Measurements from ENCODE around the gene CADM2. TPM values are rescaled to one million over a fixed set of nuclear protein-coding genes. Genes with fewer than 3 reads are reported as not detected.

The CADM2 gene
- total and polyA plus RNA-seq, 2 experiments from 2014 or later: 13.3 to 47.5 TPM

GRCh38 chr3:85481411-85482212 is 522.8 kb downstream of the CADM2 start:
- Histone ChIP-seq H3K36me3 (ENCODE audit: insufficient read depth) (no peaks in the 10 kb centered on the region), H4K20me1 (replicated peaks; ENCODE audit: insufficient read depth) (no peaks in the 10 kb centered on the region), H3K9me2 (ENCODE audit: insufficient read depth) (no peaks in the 10 kb centered on the region), H3K4me3 (no peak overlapping the region), H3K4me1 (ENCODE audit: insufficient read depth) (no peaks in the 10 kb centered on the region), H3F3A (replicated peaks; ENCODE audit: low read depth) (no peaks in the 10 kb centered on the region), H3K27ac (ENCODE audit: low read depth) (no peak overlapping the region), H3K79me2 (replicated peaks; ENCODE audit: insufficient read depth) (no peaks in the 10 kb centered on the region), H3K27me3 (ENCODE audit: insufficient read depth) (no peaks in the 10 kb centered on the region), H2AFZ (no peak overlapping the region), H3K4me2 (no peak overlapping the region)
- no peak for DNase-seq (ENCODE audit: low spot score)
- H3K27me3 Mint-ChIP-seq (ENCODE audit: insufficient read depth, low read depth, poor library complexity): no peaks in the 10 kb centered on the region
- TF ChIP-seq CREB1 (CRISPR knock-in tag; IDR thresholded peaks at IDR 0.05; ENCODE audit: low read depth): no peak
- TF ChIP-seq REST (IDR thresholded peaks at IDR 0.05; ENCODE audit: unreplicated experiment): no peak
- TF ChIP-seq ZNF114 (CRISPR knock-in tag; IDR thresholded peaks at IDR 0.05): no peak
- no peak for TF ChIP-seq EZH2 (IDR thresholded peaks at IDR 0.05; ENCODE audit: low read depth, unreplicated experiment)
- no peak for TF ChIP-seq ZNF462 (CRISPR knock-in tag; IDR thresholded peaks at IDR 0.05)
- no peak for TF ChIP-seq ZNF331 (CRISPR knock-in tag; IDR thresholded peaks at IDR 0.05; ENCODE audit: low read depth)
- no peak for TF ChIP-seq ETS1 (IDR thresholded peaks at IDR 0.05)
- no peak for TF ChIP-seq JUNB (IDR thresholded peaks at IDR 0.05; ENCODE audit: unreplicated experiment)
- TF ChIP-seq CTCF (conservative IDR thresholded peaks at IDR 0.05; ENCODE audit: low read depth in 2 of 2): no peak
- peaks cover 10% of the 10 kb centered on the region; the same call in 2 of the 3 replicates for H3K4me1 Mint-ChIP-seq
- no peak for ATAC-seq
- peak overlapping the region; percentile 31; the same call in 1 of the 2 replicates for H3K27ac Mint-ChIP-seq
- no peaks in the 10 kb centered on the region for H3K36me3 Mint-ChIP-seq (ENCODE audit: low read depth)
- H3K4me3 Mint-ChIP-seq: no peak overlapping the region
- no peaks in the 10 kb centered on the region for H3K9me3 Mint-ChIP-seq
